Measurements from ENCODE around the gene RNF4.

RNF4 gene

GRCh38 chr4:2445130-2445529, 23.8 kb upstream of the RNF4 start:
- FAIRE-seq, result no peak

GRCh38 chr4:2445571-2445970, 23.3 kb upstream of the RNF4 start:
- FAIRE-seq, result no peak
- no peak for DNase-seq (ENCODE audit: insufficient read length, low spot score)
- TF ChIP-seq POLR2A (IDR thresholded peaks at IDR 0.05; ENCODE audit: low read depth, low read length) (no peak), SPI1 (IDR thresholded peaks at IDR 0.05; ENCODE audit: low read depth, low read length) (no peak), TAF1 (IDR thresholded peaks at IDR 0.05; ENCODE audit: low read depth, low read length) (no peak), PAX5 (IDR thresholded peaks at IDR 0.05; ENCODE audit: insufficient read depth, low read length, severe bottlenecking) (no peak), POU2F2 (IDR thresholded peaks at IDR 0.05; ENCODE audit: low read depth, low read length) (no peak), POLR2AphosphoS5 (IDR thresholded peaks at IDR 0.05; ENCODE audit: low read depth, low read length) (no peak)

More at GRCh38 chr4:2445130-2445529, 23.8 kb upstream of the RNF4 start:
- TF ChIP-seq POLR2A (IDR thresholded peaks at IDR 0.05; ENCODE audit: low read depth, low read length) (no peak), POU2F2 (IDR thresholded peaks at IDR 0.05; ENCODE audit: low read depth, low read length) (no peak), PAX5 (IDR thresholded peaks at IDR 0.05; ENCODE audit: insufficient read depth, low read length, severe bottlenecking) (no peak), TAF1 (IDR thresholded peaks at IDR 0.05; ENCODE audit: low read depth, low read length) (no peak), SPI1 (IDR thresholded peaks at IDR 0.05; ENCODE audit: low read depth, low read length) (no peak), POLR2AphosphoS5 (IDR thresholded peaks at IDR 0.05; ENCODE audit: low read depth, low read length) (no peak)
- no peak for DNase-seq (ENCODE audit: insufficient read length, low spot score)

GRCh38 chr4:2446656-2447564, 22.0 kb upstream of the RNF4 start:
- DNase-seq (ENCODE audit: insufficient read length, low spot score) (no peak), FAIRE-seq (no peak)
- TF ChIP-seq SPI1 (IDR thresholded peaks at IDR 0.05; ENCODE audit: low read depth, low read length) (no peak), POLR2A (IDR thresholded peaks at IDR 0.05; ENCODE audit: low read depth, low read length) (no peak), TAF1 (IDR thresholded peaks at IDR 0.05; ENCODE audit: low read depth, low read length) (no peak), POU2F2 (IDR thresholded peaks at IDR 0.05; ENCODE audit: low read depth, low read length) (no peak)

GRCh38 chr4:2448589-2448988, 20.3 kb upstream of the RNF4 start:
- FAIRE-seq, result no peak
- TF ChIP-seq POU2F2 (IDR thresholded peaks at IDR 0.05; ENCODE audit: low read depth, low read length), result no peak
- TF ChIP-seq TAF1 (IDR thresholded peaks at IDR 0.05; ENCODE audit: low read depth, low read length), result no peak
- TF ChIP-seq POLR2A (IDR thresholded peaks at IDR 0.05; ENCODE audit: low read depth, low read length), result no peak
- TF ChIP-seq PAX5 (IDR thresholded peaks at IDR 0.05; ENCODE audit: insufficient read depth, low read length, severe bottlenecking), result no peak
- TF ChIP-seq SPI1 (IDR thresholded peaks at IDR 0.05; ENCODE audit: low read depth, low read length), result no peak
- DNase-seq (ENCODE audit: insufficient read length, low spot score), result no peak

- FAIRE-seq, result no peak
- no peak for DNase-seq (ENCODE audit: insufficient read length, low spot score)
- TF ChIP-seq SPI1 (IDR thresholded peaks at IDR 0.05; ENCODE audit: low read depth, low read length) (no peak), PAX5 (IDR thresholded peaks at IDR 0.05; ENCODE audit: insufficient read depth, low read length, severe bottlenecking) (no peak), POLR2A (IDR thresholded peaks at IDR 0.05; ENCODE audit: low read depth, low read length) (no peak), POLR2AphosphoS5 (IDR thresholded peaks at IDR 0.05; ENCODE audit: low read depth, low read length) (no peak)
These were observed 19.9 kb upstream of the RNF4 start for GRCh38 chr4:2449051-2449450.

GRCh38 chr4:2449511-2450392, 19.2 kb upstream of the RNF4 start:
- FAIRE-seq, result no peak
- DNase-seq (ENCODE audit: insufficient read length, low spot score), result no peak
- TF ChIP-seq PAX5 (IDR thresholded peaks at IDR 0.05; ENCODE audit: insufficient read depth, low read length, severe bottlenecking), result no peak

GRCh38 chr4:2450394-2451035, 18.4 kb upstream of the RNF4 start:
- no peak for TF ChIP-seq PAX5 (IDR thresholded peaks at IDR 0.05; ENCODE audit: insufficient read depth, low read length, severe bottlenecking)
- no peak for TF ChIP-seq POU2F2 (IDR thresholded peaks at IDR 0.05; ENCODE audit: low read depth, low read length)
- TF ChIP-seq TAF1 (IDR thresholded peaks at IDR 0.05; ENCODE audit: low read depth, low read length), result no peak
- no peak for TF ChIP-seq POLR2AphosphoS5 (IDR thresholded peaks at IDR 0.05; ENCODE audit: low read depth, low read length)
- no peak for TF ChIP-seq SPI1 (IDR thresholded peaks at IDR 0.05; ENCODE audit: low read depth, low read length)
- TF ChIP-seq POLR2A (IDR thresholded peaks at IDR 0.05; ENCODE audit: low read depth, low read length), result no peak
- DNase-seq (ENCODE audit: insufficient read length, low spot score), result no peak
- FAIRE-seq, result no peak

- FAIRE-seq (no peak), DNase-seq (ENCODE audit: insufficient read length, low spot score) (no peak)
- TF ChIP-seq PAX5 (IDR thresholded peaks at IDR 0.05; ENCODE audit: insufficient read depth, low read length, severe bottlenecking) (no peak), POU2F2 (IDR thresholded peaks at IDR 0.05; ENCODE audit: low read depth, low read length) (no peak), POLR2AphosphoS5 (IDR thresholded peaks at IDR 0.05; ENCODE audit: low read depth, low read length) (no peak), SPI1 (IDR thresholded peaks at IDR 0.05; ENCODE audit: low read depth, low read length) (no peak), TAF1 (IDR thresholded peaks at IDR 0.05; ENCODE audit: low read depth, low read length) (no peak), POLR2A (IDR thresholded peaks at IDR 0.05; ENCODE audit: low read depth, low read length) (no peak)
These were observed 17.8 kb upstream of the RNF4 start for GRCh38 chr4:2451036-2451520.

Data from GM12891 (cell line).